ENCODE measurements around the gene RGL1.
"Not testable (repeated sequence)": the region's sequence is repeated elsewhere in the genome, so short reads cannot be mapped to it uniquely, and the experiment has no call there.

Gene RGL1

GRCh38 chr1:183785921-183786320 is 19.0 kb upstream of the RGL1 start:
- DNase-seq (ENCODE audit: low read depth in 2 of 2): not testable (repeated sequence)

DNA sequence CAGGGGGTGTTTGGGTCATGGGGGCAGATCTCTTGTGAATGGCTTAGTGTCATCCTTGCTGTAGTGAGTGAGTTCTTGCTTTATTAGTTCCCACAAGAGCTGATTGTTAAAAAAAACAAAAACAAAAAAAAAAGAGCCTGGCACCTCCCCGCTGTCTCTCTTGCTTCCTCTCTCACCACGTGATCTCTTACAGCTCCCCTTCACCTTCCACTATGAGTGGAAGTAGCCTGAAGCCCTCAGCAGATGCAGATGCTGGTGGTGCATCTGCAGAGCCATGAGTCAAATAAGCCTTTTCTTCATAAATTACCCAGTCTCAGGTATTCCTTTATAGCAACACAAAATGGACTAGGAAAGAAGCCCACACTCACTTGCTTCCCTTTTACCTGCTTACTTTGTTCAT is 17.2 kb upstream of the RGL1 start:
- DNase-seq (ENCODE audit: low read depth in 2 of 2): no peak

DNA sequence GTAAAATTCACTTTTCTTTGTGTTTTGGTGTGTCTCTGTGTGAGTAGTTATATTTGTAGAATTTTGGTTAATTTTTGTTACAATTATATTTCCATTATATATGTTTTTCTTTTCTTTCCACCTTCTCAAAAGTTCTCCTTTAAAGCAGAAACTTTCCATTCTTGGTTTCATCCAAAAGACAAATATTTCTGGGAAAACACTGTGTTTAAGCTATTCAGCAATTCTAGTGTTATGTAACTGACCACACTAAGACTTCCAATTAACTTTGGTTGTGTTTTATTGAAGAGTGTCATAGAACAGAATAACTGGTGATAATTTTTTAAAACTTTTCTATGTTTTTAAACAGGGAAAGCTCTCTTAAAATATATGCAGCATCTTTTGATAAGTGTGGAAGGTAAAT is 13.6 kb upstream of the RGL1 start:
- no peak for DNase-seq (ENCODE audit: low read depth in 2 of 2)

DNA sequence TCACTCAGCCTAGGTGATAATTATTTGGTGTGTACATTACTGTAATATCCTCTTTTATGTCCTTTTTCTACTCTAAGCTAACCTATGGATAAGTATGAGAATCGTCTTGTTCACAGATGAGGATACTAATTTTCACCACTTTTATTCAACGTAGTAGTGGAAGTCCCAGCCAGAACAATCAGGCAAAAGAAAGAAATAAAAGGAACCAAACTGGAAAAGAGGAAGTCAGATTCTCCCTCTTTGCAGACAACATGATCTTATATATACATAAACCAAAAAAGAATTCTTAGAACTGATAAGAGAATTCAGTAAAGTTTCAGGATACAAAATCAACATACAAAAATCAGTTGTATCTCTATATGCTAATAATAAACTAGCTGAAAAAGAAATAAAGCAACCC is 12.6 kb upstream of the RGL1 start:
- DNase-seq (ENCODE audit: low read depth in 2 of 2): no peak

- DNase-seq (ENCODE audit: low read depth in 2 of 2): no peak
Observed at GRCh38 chr1:183794088-183794487, 10.8 kb upstream of the RGL1 start.

- no peak for DNase-seq (ENCODE audit: low read depth in 2 of 2)
Observed at GRCh38 chr1:183800449-183800848, 4.5 kb upstream of the RGL1 start.

DNA sequence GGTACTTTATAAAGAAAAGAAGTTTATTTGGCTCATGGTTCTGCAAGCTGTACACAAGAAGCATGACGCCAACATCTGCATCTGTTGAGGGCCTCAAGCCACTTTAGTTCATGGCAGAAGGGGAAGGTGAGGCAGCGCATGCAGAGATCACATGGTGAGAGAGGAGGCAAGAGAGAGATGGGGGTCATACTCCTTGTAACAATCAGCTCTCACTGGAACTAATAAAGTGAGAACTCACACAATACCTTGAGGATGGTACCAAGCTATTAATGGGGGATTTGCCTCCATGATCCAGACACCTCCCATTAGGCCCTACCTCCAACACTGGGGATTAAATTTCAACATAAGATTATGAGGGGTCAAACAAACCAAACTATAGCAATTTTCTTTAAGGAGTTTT is 3.3 kb upstream of the RGL1 start:
- DNase-seq (ENCODE audit: low read depth in 2 of 2): no peak

DNA sequence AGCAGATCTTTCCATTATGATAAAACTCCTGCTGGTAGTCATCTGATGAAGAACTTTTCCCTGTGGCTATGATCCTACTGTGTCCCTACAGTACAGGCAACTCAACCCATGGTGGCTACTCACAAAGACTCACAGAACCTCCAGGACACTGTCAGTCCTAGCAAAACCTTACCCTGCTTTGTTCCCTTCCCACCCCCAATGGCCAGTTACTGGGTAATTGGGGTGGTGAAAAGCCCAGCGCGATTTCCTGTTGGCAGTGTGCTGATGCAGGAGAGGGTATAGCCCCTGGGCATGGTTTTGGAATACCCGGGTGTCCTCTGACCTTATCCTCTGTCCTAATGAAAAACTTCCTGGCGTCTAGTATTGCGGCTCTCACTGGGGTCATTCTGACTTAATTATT is 533 bp upstream of the RGL1 start:
- no peak for DNase-seq (ENCODE audit: low read depth in 2 of 2)

DNA sequence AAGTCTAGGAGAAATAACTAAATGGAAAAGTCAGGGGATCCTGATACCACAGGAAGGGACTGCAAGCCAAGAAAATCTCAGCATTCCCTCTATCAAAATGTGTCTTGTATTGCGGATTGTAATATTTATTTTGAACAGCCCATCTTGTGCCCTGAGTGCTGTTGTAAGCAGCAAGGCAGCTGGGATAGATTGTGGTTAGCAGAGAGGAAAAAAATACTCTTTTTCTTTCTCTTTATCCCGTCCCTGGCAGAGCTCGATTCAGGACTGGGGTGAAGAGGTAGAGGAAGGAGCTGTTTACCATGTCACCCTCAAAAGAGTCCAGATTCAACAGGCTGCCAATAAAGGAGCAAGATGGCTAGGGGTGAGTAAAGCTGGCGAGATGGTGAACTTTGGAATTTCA is 1.2 kb downstream of the RGL1 start:
- no peak for DNase-seq (ENCODE audit: low read depth in 2 of 2)

GRCh38 chr1:183806675-183807074 is 1.8 kb downstream of the RGL1 start:
- DNase-seq (ENCODE audit: low read depth in 2 of 2): no peak

DNA sequence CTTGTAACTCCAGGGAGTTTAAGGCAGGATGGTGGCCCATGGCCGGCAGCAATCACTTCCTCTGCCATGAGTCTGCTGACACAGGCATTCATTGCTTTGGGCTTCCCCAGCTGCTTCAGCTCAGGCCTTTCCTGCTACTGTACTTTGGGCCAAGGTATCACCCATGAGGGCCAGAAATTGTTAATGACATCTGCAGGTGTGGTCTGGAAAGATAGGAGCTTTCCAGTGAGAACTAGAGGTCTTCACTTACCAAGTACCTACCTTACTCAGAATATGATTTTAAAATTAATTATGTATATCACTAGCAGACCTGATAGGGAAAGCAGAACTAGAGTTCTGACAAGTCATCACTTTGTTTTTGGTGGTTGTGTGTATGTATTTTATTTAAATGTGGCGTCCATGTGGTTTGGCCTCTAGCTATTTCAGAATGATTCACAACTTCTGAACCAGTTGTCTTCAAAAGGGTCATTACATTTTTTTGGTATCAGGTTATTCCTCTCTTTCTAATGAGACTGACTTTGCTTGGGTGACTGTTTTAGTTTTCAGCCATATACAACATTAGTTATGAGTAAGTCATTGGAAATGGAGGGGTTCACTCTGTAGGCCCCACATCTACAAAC is 2.7 kb downstream of the RGL1 start:
- DNase-seq (ENCODE audit: low read depth in 2 of 2): no peak

DNA sequence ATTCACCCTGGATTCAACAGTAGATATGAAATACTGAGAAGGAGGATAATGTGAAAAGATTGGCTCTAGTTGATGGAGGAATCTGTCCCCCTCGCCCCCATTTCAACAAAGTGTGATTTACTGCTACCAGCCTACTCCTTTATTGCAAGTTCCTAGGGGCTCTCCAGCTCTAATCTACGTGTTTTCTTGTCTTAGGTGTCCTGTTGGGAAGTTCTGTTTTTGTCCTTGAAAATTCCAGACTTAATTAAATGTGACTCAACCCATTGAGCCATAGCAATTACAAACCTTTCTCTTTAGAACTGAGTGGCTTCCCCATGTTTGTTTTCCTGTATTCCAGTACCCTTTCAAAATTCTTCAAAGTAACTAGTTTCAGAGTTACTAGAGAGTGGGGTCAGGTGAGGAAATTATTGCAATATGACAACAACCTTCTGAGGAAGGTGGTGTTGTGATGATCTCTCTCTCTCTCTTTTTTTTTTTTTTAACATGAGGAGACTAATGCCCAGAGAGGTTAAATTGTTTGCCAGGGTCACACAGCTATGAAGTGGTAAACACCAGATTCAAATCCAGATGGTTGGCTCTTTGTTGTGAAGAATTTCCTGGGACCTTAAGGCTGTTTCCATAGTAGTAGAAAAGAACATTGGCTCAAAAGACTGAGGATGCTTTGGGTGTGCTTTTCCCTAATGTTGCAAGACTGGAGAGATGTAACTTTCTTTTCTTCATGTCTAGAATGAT is 3.5 kb downstream of the RGL1 start:
- no peak for DNase-seq (ENCODE audit: low read depth in 2 of 2)

- no peak for DNase-seq (ENCODE audit: low read depth in 2 of 2)
Observed at GRCh38 chr1:183810121-183810520, 5.2 kb downstream of the RGL1 start.

DNA sequence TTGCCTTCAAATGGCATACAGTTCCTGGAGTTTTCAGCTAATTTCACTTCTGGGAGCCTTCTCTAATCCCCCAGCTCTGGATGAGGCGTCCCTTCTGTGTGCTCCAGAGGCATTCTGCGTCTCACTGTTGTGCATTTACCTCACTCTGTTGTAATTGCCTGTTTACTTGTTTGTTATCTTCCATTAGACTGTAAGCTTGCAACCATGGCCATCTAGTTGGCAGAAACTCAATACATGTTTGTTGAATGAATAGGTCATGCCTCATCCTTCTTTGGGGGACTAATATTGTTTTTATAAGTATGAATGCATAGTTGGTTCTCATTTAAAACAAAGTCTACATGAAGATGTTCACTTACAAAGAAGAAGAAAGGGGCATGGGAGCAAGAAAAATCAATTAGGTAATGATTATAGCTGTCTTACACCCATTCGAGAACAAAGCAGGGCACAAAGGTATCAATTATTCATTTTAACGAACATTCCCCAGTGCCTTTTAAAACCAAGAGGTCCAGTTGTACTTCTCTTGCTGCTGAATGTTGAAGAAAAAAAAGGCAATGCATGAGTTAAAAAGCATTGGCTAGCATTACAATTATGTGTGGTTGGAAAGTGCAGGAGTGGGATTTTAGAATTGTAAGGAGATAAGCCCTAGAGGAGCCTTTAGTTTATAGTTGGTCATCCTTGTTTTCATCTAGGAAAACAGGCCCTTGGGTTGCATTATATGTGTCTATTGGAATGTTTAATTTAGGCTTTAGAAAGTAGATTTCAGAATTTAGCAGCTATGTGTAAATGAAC is 6.0 kb downstream of the RGL1 start:
- no peak for DNase-seq (ENCODE audit: low read depth in 2 of 2)

DNA sequence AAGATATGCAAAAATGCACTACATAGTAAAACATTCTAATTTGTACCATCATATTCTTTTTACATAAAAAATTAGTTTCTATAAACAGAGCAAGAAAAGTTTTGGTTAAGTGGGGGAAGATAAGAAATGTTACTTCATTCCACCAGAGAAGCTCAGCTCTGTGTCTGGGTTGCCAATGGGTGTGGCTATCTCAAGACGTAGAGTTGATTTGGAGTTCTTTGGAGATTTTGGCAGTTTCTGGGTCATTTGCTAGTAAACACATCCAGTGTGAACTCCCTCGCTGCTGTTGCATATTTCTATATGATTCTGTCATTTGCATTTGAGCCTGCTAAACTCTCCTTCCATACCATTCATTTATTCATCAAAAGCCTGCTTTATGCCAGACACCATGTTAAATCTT is 7.2 kb downstream of the RGL1 start:
- no peak for DNase-seq (ENCODE audit: low read depth in 2 of 2)

GRCh38 chr1:183812686-183813569 is 8.0 kb downstream of the RGL1 start:
- DNase-seq (ENCODE audit: low read depth in 2 of 2): no peak

GRCh38 chr1:183814121-183814681 is 9.3 kb downstream of the RGL1 start:
- DNase-seq (ENCODE audit: low read depth in 2 of 2): no peak

GRCh38 chr1:183816110-183816509 is 11.2 kb downstream of the RGL1 start:
- no peak for DNase-seq (ENCODE audit: low read depth in 2 of 2)

DNA sequence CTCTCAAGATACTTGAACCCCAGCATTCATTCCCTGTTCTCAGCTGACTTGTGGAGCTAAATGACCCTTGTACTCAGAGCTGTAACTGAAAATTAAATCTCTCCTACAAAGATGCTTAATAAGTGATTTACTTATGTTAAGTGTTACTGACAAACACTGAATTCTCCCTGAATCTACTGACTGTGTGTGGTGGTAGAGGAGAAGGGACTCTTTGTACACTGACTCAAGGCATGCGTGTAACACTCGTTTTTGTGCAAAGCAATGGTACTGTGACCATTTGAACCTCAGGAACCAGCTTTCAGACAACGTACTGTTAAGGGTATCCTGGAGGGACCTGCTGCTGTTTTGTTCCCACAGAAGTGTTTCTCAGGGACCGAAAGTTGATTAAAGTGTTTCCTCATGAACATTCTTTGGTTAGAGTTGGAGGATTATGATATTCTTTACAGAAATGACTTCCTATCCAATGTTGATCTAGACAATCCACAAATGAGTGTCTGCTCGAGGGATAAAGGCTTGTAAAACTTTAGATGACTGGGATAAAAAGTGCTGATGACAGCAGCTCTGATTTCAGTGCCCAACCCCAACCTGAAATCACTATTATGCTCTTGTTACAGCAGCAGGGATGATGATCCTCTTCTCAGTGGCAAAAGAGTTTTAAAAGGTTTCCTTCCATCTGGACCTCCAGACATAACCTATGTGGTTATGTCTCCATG is 12.8 kb downstream of the RGL1 start:
- no peak for DNase-seq (ENCODE audit: low read depth in 2 of 2)

DNA sequence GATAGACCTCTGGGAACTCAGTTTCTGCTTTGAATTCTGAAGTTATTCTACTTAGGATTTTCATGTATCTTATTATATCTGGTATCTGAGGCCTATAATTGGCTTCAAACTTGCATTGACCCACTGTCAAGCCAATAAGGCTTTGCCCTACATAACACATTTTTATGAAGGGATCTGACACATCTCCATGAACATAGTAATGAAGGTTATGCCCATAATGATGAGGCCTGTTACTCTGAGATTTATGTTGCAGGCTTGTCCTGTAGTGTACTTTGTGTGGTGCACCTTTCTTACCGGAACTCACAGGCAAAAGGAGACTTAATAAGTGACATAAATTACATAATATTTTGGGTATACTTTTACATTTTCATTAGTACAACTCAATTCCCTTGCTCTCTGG is 14.1 kb downstream of the RGL1 start:
- DNase-seq (ENCODE audit: low read depth in 2 of 2): no peak

DNA sequence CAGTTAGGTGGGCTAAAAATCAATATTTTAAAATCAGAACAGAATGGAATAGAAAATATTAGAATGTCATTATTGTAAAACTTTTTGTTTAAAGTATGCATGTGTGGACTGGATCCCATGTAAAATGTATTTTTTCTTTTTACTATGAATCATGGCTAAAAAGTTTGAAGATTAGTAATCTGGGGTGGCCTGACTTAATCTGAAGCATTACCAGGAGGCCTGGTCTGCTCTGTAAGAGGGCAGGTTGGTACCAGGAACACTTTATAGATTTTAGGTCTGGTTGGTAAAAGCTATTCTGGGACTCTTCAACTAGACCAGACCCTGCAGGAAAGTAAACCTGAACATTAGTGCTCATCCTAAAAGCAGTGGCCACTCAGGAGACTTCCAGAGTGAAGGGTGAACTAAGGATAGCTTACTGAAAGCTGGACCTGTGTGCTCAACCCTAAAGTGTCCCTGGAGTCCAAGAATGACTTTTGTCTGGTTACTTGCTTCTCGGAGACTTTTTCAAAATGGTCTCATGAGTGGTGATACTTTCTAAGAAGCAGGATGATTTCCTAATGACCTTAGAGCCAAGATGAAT is 16.5 kb downstream of the RGL1 start:
- DNase-seq (ENCODE audit: low read depth in 2 of 2): no peak

All from stimulated activated CD4-positive, alpha-beta T cell treated with anti-CD3 and anti-CD28 coated beads, Interleukin-12 subunit alpha, Interleukin-12 subunit beta, amount 100 ng/mL, for 24 hours (primary cell).